OCI-LY3 (cell line): ENCODE results near the gene NR3C1.

Experiments used
- H2AFZ ChIP-seq: fragments of 200-600, 300-600 bp; shearing (Covaris generic); 2 replicates; pipeline ENCODE4 v1.6.0; 2014; ENCODE audit warnings: antibody characterized with exemption, low read depth, low read length
- H3K27ac ChIP-seq: fragments of 200-600, 300-600 bp; sonication (generic); 2 replicates; pipeline ENCODE4 v1.5.1; 2014; ENCODE audit warnings: mild to moderate bottlenecking, low read length, moderate library complexity, mixed read lengths
- H3K27me3 ChIP-seq: fragments of 200-600, 300-600 bp; sonication (generic); 2 replicates; pipeline ENCODE4 v1.6.1; 2014; ENCODE audit warnings: low read depth, low read length, mixed read lengths
- H3K36me3 ChIP-seq: fragments of 200-600, 300-600 bp; sonication (generic); replicated peaks from 2 replicates; pipeline ENCODE3; 2014; ENCODE audit warnings: low read depth, low read length, mixed read lengths
- H3K4me1 ChIP-seq: fragments of 300-600, 200-600 bp; sonication (generic); 2 replicates; pipeline ENCODE4 v1.6.1; 2014; ENCODE audit warnings: low read length, mixed read lengths
- H3K4me2 ChIP-seq: fragments of 200-600, 300-600 bp; sonication (generic); 2 replicates; pipeline ENCODE4 v1.6.1; 2014; ENCODE audit warnings: low read length, mixed read lengths
- H3K4me3 ChIP-seq: fragments of 300-600, 200-600 bp; sonication (generic); 2 replicates; pipeline ENCODE4 v1.5.1; 2014; ENCODE audit warnings: antibody characterized with exemption, mild to moderate bottlenecking, low read length, moderate library complexity
- H3K79me2 ChIP-seq: fragments of 300-600, 200-600 bp; shearing (Covaris generic); 2 replicates; pipeline ENCODE4 v1.6.1; 2014; ENCODE audit warnings: mild to moderate bottlenecking, low read length, mixed read lengths
- H3K9ac ChIP-seq: fragments of 300-600, 200-600 bp; shearing (Covaris generic); 2 replicates; pipeline ENCODE4 v1.6.0; 2014; ENCODE audit warnings: mild to moderate bottlenecking, low read length, moderate library complexity
- H3K9me3 ChIP-seq: fragments of 200-600, 300-600 bp; shearing (Covaris generic); 2 replicates; pipeline ENCODE4 v1.6.1; 2014; ENCODE audit warnings: low read length, mixed read lengths; ENCODE audit not compliant: insufficient read depth
- H4K20me1 ChIP-seq: fragments of 200-600, 300-600 bp; sonication (generic); 2 replicates; pipeline ENCODE4 v1.6.1; 2016; ENCODE audit warnings: low read length, mixed read lengths; ENCODE audit not compliant: insufficient read depth
- EZH2phosphoT487 ChIP-seq: fragments of 200-600 bp; shearing (Covaris generic); IDR thresholded peaks from 2 replicates; pipeline ENCODE4 v1.6.1; 2018; ENCODE audit warnings: antibody characterized with exemption, mixed run types, low read depth
- TF ChIP-seq, protein P1 (sequence below): fragments of 200-600, 300-600 bp; sonication (generic); IDR thresholded peaks from 2 replicates; pipeline ENCODE4 v1.5.1; 2014; ENCODE audit warnings: antibody characterized with exemption, low read length, low read depth

The NR3C1 gene

DNA sequence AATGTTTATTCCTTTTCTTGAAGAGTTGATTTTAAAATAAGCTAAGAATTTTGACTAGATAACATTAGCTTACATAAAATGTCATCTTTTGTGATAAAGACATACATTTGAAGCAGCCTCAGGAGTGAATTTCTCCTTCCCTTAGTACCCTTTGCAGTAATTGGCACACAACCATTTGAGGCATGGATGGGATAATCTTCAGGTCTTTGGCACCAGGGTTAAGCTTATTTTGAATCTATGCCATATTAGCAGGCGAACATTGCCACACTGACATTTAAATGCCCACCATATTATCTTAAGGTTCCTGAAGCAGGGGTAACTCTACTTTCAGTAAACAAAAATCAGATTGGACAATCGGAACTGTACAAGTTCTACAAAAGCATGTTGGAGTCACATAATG lies 126.0 kb downstream of the NR3C1 start:
- H3K27ac ChIP-seq: no peak overlapping the region
- H2AFZ ChIP-seq: no peak overlapping the region
- H4K20me1 ChIP-seq: no peaks in the 10 kb centered on the region
- H3K79me2 ChIP-seq: no peaks in the 10 kb centered on the region
- H3K9me3 ChIP-seq: no peaks in the 10 kb centered on the region
- peaks cover 27% of the 10 kb centered on the region for H3K36me3 ChIP-seq
- H3K4me1 ChIP-seq: peaks cover 5% of the 10 kb centered on the region; the same call in 1 of the 2 replicates
- no peak overlapping the region for H3K4me2 ChIP-seq
- no peak overlapping the region for H3K9ac ChIP-seq
- H3K27me3 ChIP-seq: no peaks in the 10 kb centered on the region
- TF ChIP-seq EZH2phosphoT487: no peak
- no peak overlapping the region for H3K4me3 ChIP-seq

DNA sequence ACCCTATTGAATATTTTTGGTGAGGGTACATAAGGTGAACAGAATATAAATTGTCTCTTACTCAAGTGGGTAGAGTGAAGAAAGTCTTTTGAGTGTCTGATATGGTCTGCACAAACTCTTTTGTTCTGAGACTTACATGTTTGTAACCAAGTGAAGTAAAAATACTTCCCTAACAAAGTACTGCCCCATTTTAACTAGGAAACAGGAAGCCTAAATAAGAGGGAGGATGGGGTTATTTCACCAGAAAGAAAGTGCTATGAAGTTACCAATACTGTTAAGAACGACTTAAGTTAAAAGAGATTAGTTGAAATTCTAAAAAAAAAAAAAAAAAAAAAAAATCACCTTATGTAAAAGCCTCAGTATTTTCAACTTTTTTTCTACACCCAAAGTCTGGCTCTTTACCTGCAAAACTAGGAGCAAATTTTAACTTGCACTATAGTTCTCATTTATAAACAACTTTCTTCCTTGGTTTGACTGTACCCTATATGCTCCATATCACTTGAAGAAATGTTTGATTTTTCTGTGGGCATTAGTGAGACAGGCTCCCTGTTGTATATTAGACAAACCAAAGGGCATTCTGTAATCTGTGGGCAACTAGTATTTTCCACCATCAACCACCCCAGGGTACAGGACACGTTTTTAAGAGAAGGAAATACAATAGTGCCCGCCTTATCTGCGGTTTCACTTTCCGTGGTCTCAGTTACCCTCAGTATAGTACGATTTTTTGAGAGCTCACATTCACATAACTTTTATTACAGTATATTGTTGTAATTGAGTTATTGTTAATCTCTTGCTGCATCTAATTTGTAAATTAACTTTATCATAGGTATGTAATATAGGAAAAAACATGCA lies 127.7 kb downstream of the NR3C1 start:
- Histone ChIP-seq H3K4me1 (no peaks in the 10 kb centered on the region), H4K20me1 (no peaks in the 10 kb centered on the region), H3K9me3 (no peaks in the 10 kb centered on the region), H3K36me3 (peaks cover 19% of the 10 kb centered on the region), H3K9ac (no peak overlapping the region), H3K79me2 (no peaks in the 10 kb centered on the region), H3K27me3 (no peaks in the 10 kb centered on the region), H3K4me2 (no peak overlapping the region), H3K4me3 (no peak overlapping the region), H2AFZ (no peak overlapping the region), H3K27ac (no peak overlapping the region)
- TF ChIP-seq, protein P1, sequence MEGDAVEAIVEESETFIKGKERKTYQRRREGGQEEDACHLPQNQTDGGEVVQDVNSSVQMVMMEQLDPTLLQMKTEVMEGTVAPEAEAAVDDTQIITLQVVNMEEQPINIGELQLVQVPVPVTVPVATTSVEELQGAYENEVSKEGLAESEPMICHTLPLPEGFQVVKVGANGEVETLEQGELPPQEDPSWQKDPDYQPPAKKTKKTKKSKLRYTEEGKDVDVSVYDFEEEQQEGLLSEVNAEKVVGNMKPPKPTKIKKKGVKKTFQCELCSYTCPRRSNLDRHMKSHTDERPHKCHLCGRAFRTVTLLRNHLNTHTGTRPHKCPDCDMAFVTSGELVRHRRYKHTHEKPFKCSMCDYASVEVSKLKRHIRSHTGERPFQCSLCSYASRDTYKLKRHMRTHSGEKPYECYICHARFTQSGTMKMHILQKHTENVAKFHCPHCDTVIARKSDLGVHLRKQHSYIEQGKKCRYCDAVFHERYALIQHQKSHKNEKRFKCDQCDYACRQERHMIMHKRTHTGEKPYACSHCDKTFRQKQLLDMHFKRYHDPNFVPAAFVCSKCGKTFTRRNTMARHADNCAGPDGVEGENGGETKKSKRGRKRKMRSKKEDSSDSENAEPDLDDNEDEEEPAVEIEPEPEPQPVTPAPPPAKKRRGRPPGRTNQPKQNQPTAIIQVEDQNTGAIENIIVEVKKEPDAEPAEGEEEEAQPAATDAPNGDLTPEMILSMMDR: no peak
- no peak for TF ChIP-seq EZH2phosphoT487

DNA sequence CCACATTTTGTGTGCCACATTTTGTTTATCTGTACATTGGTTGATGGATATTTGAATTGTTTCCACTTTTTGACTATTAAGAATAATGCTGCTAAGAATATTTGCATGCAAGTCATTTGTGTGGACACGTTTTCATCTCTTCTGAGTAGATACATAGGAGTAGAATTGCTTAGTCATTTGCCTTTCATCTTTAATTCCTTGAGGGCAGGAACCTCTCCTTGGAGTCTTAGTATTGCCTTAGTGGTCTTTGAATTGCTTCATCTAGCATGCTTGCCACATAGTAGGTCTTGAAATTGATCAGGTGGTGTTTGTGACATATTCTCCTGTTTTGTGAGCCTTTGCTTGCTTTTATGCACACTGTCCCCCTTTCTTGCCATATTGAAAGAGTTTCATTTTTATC lies 128.5 kb downstream of the NR3C1 start:
- no peak overlapping the region for H3K27ac ChIP-seq

DNA sequence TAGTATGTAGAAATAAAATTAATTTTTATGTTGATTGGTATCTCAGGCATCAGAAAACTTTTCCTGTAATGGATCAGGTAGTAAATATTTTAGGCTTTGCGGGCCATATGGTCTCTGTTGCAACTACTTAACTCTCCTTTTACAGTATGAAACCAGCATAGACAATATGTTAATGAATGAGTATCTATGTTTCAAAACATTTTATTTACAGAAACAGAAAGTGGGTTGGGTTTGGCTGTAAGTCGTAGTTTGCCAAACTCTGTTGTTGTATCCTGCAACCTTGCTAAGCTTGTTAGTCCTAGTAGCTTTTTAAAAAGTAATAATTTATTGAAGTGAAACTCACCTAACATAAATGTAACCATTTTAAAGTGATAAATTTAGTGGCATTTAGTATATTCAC lies 132.1 kb downstream of the NR3C1 start:
- H3K4me2 ChIP-seq: no peak overlapping the region
- no peaks in the 10 kb centered on the region for H3K27me3 ChIP-seq
- no peak overlapping the region for H3K27ac ChIP-seq
- no peak overlapping the region for H3K4me3 ChIP-seq
- H3K9me3 ChIP-seq: 0 out of 2 replicates have a peak, but pooled peaks cover 7% of the 10 kb centered on the region
- no peaks in the 10 kb centered on the region for H3K79me2 ChIP-seq
- H4K20me1 ChIP-seq: no peaks in the 10 kb centered on the region
- TF ChIP-seq, protein P1: no peak
- TF ChIP-seq EZH2phosphoT487: no peak
- H3K9ac ChIP-seq: no peak overlapping the region
- H2AFZ ChIP-seq: no peak overlapping the region
- H3K36me3 ChIP-seq: peaks cover 8% of the 10 kb centered on the region
- no peaks in the 10 kb centered on the region for H3K4me1 ChIP-seq

More for the DNA sequence above, 128.5 kb downstream of the NR3C1 start:
- peaks cover 17% of the 10 kb centered on the region for H3K36me3 ChIP-seq
- H3K4me3 ChIP-seq: no peak overlapping the region
- H3K4me2 ChIP-seq: no peak overlapping the region
- H3K79me2 ChIP-seq: no peaks in the 10 kb centered on the region
- H3K9me3 ChIP-seq: no peaks in the 10 kb centered on the region
- H4K20me1 ChIP-seq: no peaks in the 10 kb centered on the region
- TF ChIP-seq EZH2phosphoT487: no peak
- TF ChIP-seq, protein P1: no peak
- H3K9ac ChIP-seq: no peak overlapping the region
- no peaks in the 10 kb centered on the region for H3K4me1 ChIP-seq
- no peak overlapping the region for H2AFZ ChIP-seq
- no peaks in the 10 kb centered on the region for H3K27me3 ChIP-seq
